B cell (primary cell): ENCODE measurements around the gene MAD2L1BP. TPM values are rescaled to one million over a fixed set of nuclear protein-coding genes. Genes with fewer than 3 reads are reported as not detected.

Experiments
- ATAC-seq: fragments of 200-7000 bp; cut with Tn5 transposase; one replicate; pipeline ENCODE4 v1.10.0; 2021; ENCODE audit warnings: low read depth, mild to moderate bottlenecking, moderate number of reproducible peaks, moderate library complexity
- CTCF ChIA-PET: fragments of 350-600 bp; sonication (Branson Sonifier 250); formaldehyde crosslinking; loops from one replicate; lab custom pipeline; 2021; ENCODE audit warnings: antibody characterized with exemption, inconsistent platforms; lab: Charles Lee
- POLR2A ChIA-PET: fragments of 350-600 bp; sonication (Branson Sonifier 250); formaldehyde crosslinking; loops from one replicate; lab custom pipeline; 2021; ENCODE audit warnings: antibody characterized with exemption; lab: Charles Lee
- DNase-seq: peaks from one replicate; pipeline ENCODE4 v3.0.0; 2013
- H2AFZ ChIP-seq: 2 replicates; pipeline ENCODE4 v1.6.1; 2012; ENCODE audit warnings: mild to moderate bottlenecking, low read depth, low read length; ENCODE audit not compliant: insufficient read depth, poor library complexity, severe bottlenecking
- H3K27ac ChIP-seq, 2 donors: 1 replicate in 1 of 2; 2 replicates in 1 of 2; pipeline ENCODE4 v1.5.1; 2012 to 2013; ENCODE audit warnings: low read length in 2 of 2, mild to moderate bottlenecking in 2 of 2, moderate library complexity in 1 of 2
- H3K27me3 ChIP-seq, 4 experiments: fragments of 200-600 bp in 1 of 4; sonication (generic) in 1 of 4; replicated peaks in 1 of 4; 1 replicate in 2 of 4; 2 replicates in 2 of 4; pipeline versions ENCODE4 v1.6.1 to v1.7.0; 2013 to 2016; ENCODE audit warnings: low read length in 3 of 4, mild to moderate bottlenecking in 2 of 4, mixed read lengths in 1 of 4, moderate library complexity in 1 of 4; ENCODE audit not compliant: insufficient read depth in 4 of 4, control insufficient read depth in 3 of 4; ENCODE audit errors: control extremely low read depth in 1 of 4
- H3K36me3 ChIP-seq, 2 experiments: replicated peaks in 1 of 2; 1 replicate in 1 of 2; 2 replicates in 1 of 2; pipeline versions ENCODE4 v1.6.1 to v1.7.1; 2013; ENCODE audit warnings: low read length in 1 of 2; ENCODE audit not compliant: insufficient read depth in 2 of 2, control insufficient read depth in 1 of 2; ENCODE audit errors: control extremely low read depth in 1 of 2, extremely low read depth in 1 of 2
- H3K4me1 ChIP-seq, 2 donors: fragments of 200-600 bp in 1 of 2; sonication (generic) in 1 of 2; 1 replicate in 1 of 2; 2 replicates in 1 of 2; pipeline versions ENCODE4 v1.5.1 to v1.6.1; 2013 to 2017; ENCODE audit warnings: low read length in 2 of 2; ENCODE audit not compliant: control insufficient read depth in 2 of 2, insufficient read depth in 2 of 2
- H3K4me2 ChIP-seq: replicated peaks from 2 replicates; pipeline ENCODE3; 2012; ENCODE audit warnings: mild to moderate bottlenecking, low read depth, low read length; ENCODE audit not compliant: poor library complexity, severe bottlenecking
- H3K4me3 ChIP-seq, 5 experiments: fragments of 200-600 bp in 1 of 5; sonication (generic) in 1 of 5; 1 replicate in 3 of 5; 2 replicates in 2 of 5; pipeline versions ENCODE4 v1.5.1 to v1.7.0; 2011 to 2016; ENCODE audit warnings: low read length in 4 of 5, mild to moderate bottlenecking in 4 of 5, low read depth in 2 of 5, control low read depth in 1 of 5, moderate library complexity in 1 of 5; ENCODE audit not compliant: insufficient read depth in 1 of 5; ENCODE audit errors: control extremely low read depth in 1 of 5, extremely low read depth in 1 of 5
- H3K79me2 ChIP-seq: fragments of 200-600 bp; sonication (generic); one replicate; pipeline ENCODE4 v1.6.0; 2016; ENCODE audit warnings: low read length; ENCODE audit not compliant: control insufficient read depth, insufficient read depth
- H3K9ac ChIP-seq: fragments of 200-600 bp; sonication (generic); 2 replicates; pipeline ENCODE4 v1.6.1; 2017; ENCODE audit warnings: mild to moderate bottlenecking, low read length, moderate library complexity
- H3K9me3 ChIP-seq, 3 donors: one replicate each; pipeline versions ENCODE4 v1.6.1 to v1.7.1; 2013; ENCODE audit warnings: low read length in 2 of 3; ENCODE audit not compliant: control insufficient read depth in 2 of 3, insufficient read depth in 1 of 3; ENCODE audit errors: control extremely low read depth in 1 of 3
- H4K20me1 ChIP-seq: 2 replicates; pipeline ENCODE4 v1.6.0; 2012; ENCODE audit warnings: mild to moderate bottlenecking, low read length; ENCODE audit not compliant: insufficient read depth, control insufficient read depth, poor library complexity, severe bottlenecking
- H3K27ac Mint-ChIP-seq: one replicate; pipeline ENCODE4 v1.8.0; 2021; ENCODE audit warnings: mixed read lengths
- H3K27me3 Mint-ChIP-seq: one replicate; pipeline ENCODE4 v1.8.0; 2021; ENCODE audit warnings: mixed read lengths
- H3K4me1 Mint-ChIP-seq: one replicate; pipeline ENCODE4 v1.8.0; 2021; ENCODE audit warnings: mixed read lengths
- H3K4me3 Mint-ChIP-seq: one replicate; pipeline ENCODE4 v1.8.0; 2021; ENCODE audit warnings: mixed read lengths
- H3K9me3 Mint-ChIP-seq: one replicate; pipeline ENCODE4 v1.8.0; 2022; ENCODE audit warnings: mixed read lengths; ENCODE audit not compliant: insufficient read depth
- EZH2 ChIP-seq: IDR thresholded peaks from 2 replicates; pipeline ENCODE4 v1.6.1; 2012; ENCODE audit warnings: borderline replicate concordance, low read depth, mild to moderate bottlenecking, moderate library complexity, low read length; ENCODE audit not compliant: insufficient read depth, poor library complexity, severe bottlenecking
- WGBS: methylation state at CpG from one replicate; pipeline ENCODE4 v1.1.5; 2013; ENCODE audit warnings: missing lambda C conversion rate; ENCODE audit not compliant: insufficient coverage; 5-methylcytosine and 5-hydroxymethylcytosine counted together
- intact Hi-C: fragments of 100-400 bp; cut with micrococcal nuclease; formaldehyde crosslinking; loops from one replicate; pipeline ENCODE4 v1.10.0; 2022
- polyA plus RNA-seq: library from polyadenylated mRNA; depleted of rRNA; stranded (reverse); fragments of >200 nt; gene quantifications from 2 replicates; pipeline ENCODE4 v1.2.3, GENCODE V29; 2012
- total RNA-seq, 2 donors: library from RNA; stranded (reverse); fragments of 120-200 nt in 1 of 2; gene quantifications; 1 replicate in 1 of 2; 2 replicates in 1 of 2; pipeline versions ENCODE4 v1.2.3 to v1.2.4, GENCODE V29; 2013 to 2022
- TF ChIP-seq, protein P1 (sequence below): fragments of 200-600 bp; IDR thresholded peaks from one replicate; pipeline ENCODE4 v1.8.0; 2022; ENCODE audit warnings: antibody characterized with exemption, mild to moderate bottlenecking

The MAD2L1BP gene
- total and polyA plus RNA-seq, 2 donors (not counting 1 experiment from before 2014, with no cell fraction given): 32.7 to 35.4 TPM

DNA sequence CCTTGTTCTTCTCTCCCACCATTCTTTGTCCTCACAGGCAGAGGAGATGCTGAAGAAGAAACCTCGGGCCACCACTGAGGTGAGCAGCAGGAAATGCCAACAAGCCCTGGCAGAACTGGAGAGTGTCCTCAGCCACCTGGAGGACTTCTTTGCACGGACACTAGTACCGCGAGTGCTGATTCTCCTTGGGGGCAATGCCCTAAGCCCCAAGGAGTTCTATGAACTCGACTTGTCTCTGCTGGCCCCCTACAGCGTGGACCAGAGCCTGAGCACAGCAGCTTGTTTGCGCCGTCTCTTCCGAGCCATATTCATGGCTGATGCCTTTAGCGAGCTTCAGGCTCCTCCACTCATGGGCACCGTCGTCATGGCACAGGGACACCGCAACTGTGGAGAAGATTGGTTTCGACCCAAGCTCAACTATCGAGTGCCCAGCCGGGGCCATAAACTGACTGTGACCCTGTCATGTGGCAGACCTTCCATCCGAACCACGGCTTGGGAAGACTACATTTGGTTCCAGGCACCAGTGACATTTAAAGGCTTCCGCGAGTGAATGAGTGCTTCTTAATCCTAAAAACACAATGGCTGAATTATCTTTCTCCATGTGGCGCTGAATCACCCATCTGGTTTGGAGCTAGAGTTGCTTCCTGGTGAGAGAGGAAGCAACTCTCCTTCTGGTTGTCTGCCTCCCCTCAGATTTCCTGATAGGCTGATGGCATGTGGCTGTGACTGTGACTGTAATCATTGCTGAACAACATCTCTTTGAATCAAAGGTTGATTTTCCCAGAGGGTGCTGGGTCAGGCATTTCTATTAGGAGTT is 4.6 kb downstream of the MAD2L1BP start:
- no peaks in the 10 kb centered on the region for H3K9me3 ChIP-seq
- intact Hi-C loops: no loop called here
- Mint-ChIP-seq H3K9me3 (no peaks in the 10 kb centered on the region), H3K4me1 (peaks cover 41% of the 10 kb centered on the region), H3K27me3 (no peaks in the 10 kb centered on the region), H3K27ac (no peak overlapping the region), H3K4me3 (no peak overlapping the region)
- no peak for DNase-seq
- no peak for TF ChIP-seq EZH2
- TF ChIP-seq, protein P1, sequence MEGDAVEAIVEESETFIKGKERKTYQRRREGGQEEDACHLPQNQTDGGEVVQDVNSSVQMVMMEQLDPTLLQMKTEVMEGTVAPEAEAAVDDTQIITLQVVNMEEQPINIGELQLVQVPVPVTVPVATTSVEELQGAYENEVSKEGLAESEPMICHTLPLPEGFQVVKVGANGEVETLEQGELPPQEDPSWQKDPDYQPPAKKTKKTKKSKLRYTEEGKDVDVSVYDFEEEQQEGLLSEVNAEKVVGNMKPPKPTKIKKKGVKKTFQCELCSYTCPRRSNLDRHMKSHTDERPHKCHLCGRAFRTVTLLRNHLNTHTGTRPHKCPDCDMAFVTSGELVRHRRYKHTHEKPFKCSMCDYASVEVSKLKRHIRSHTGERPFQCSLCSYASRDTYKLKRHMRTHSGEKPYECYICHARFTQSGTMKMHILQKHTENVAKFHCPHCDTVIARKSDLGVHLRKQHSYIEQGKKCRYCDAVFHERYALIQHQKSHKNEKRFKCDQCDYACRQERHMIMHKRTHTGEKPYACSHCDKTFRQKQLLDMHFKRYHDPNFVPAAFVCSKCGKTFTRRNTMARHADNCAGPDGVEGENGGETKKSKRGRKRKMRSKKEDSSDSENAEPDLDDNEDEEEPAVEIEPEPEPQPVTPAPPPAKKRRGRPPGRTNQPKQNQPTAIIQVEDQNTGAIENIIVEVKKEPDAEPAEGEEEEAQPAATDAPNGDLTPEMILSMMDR: no peak
- H2AFZ ChIP-seq: no peak overlapping the region
- H3K4me2 ChIP-seq: no peak overlapping the region
- H3K27ac ChIP-seq: no peak overlapping the region
- H4K20me1 ChIP-seq: peaks cover 24% of the 10 kb centered on the region
- CTCF ChIA-PET: interaction anchor here (0.6 kb wide), 1 partner anchor 27 kb away, joined by 3 read pairs; no protein-coding TSS in a partner anchor
- H3K9ac ChIP-seq: no peak overlapping the region
- peaks cover 9 to 37% of the 10 kb centered on the region in 2 donors for H3K4me1 ChIP-seq
- no peak overlapping the region for H3K4me3 ChIP-seq
- peaks cover 6 to 29% of the 10 kb centered on the region in 2 experiments for H3K36me3 ChIP-seq
- no peak for ATAC-seq
- WGBS: 99% methylated on average over 19 of the region's 21 CpGs
- H3K79me2 ChIP-seq: peaks cover 64% of the 10 kb centered on the region
- no peaks in the 10 kb centered on the region for H3K27me3 ChIP-seq
- POLR2A ChIA-PET: no interaction called here
